ENCODE results near the gene WNT8B. TPM values are rescaled to one million over a fixed set of nuclear protein-coding genes. Genes with fewer than 3 reads are reported as not detected.

The WNT8B gene
- total and polyA plus RNA-seq, 9 of the 15 experiments (the other 6 are each of a cell fraction or from before 2014, with no cell fraction given), result not detected

- no peaks in the 10 kb centered on the region for H3K9me3 ChIP-seq (replicated peaks; ENCODE audit: control insufficient read depth, insufficient read depth, low read depth, low read length)
- FAIRE-seq (no peak), ATAC-seq (no peak), DNase-seq (ENCODE audit: extremely low read depth in 1 of 4, low spot score in 3 of 4) (no peak)
- no peaks in the 10 kb centered on the region for H3K36me3 ChIP-seq (ENCODE audit: control insufficient read depth, insufficient read depth, low read length)
- no peaks in the 10 kb centered on the region for H3K27me3 ChIP-seq (ENCODE audit: control insufficient read depth in 2 of 2, insufficient read depth in 2 of 2, low read length in 2 of 2)
- TF ChIP-seq RBFOX2 (IDR thresholded peaks at IDR 0.05; ENCODE audit: low read depth, low read length), result no peak
- 25% methylated on average over 2 of the region's 3 CpGs for WGBS (ENCODE audit: insufficient coverage, low coverage, missing lambda C conversion rate)
- BruUV-seq (replicated peaks), result no TSS peak
- H3K27ac ChIP-seq (ENCODE audit: extremely low read depth, low read depth, low read length), result no peak overlapping the region
- H2AFZ ChIP-seq (ENCODE audit: low read depth, low read length), result no peak overlapping the region
- in situ Hi-C loops (cut with MboI) (loop anchor here (5.0 to 10.0 kb wide), 2 partner anchors 71 to 439 kb away; no protein-coding TSS in a partner anchor), intact Hi-C loops (cut with micrococcal nuclease) (loop anchor here (10.0 kb wide), 1 partner anchor 591 kb away; no protein-coding TSS in a partner anchor)
- H3K4me2 ChIP-seq (ENCODE audit: insufficient read depth, low read length), result no peak overlapping the region
- H3K4me1 ChIP-seq (replicated peaks in 1 of 2; ENCODE audit: control insufficient read depth in 2 of 2, insufficient read depth in 2 of 2, low read length in 2 of 2), result peaks cover 0 to 2% of the 10 kb centered on the region in 2 experiments; a peak in 1 of 5 replicates
- H3K9ac ChIP-seq (ENCODE audit: insufficient read depth in 1 of 2, low read depth in 2 of 2, low read length in 2 of 2), result no peak overlapping the region
- ChIA-PET POLR2A (no interaction called here), CTCF (ENCODE audit: low intra/inter-chr PET ratio) (interaction anchor here (0.8 kb wide), 1 partner anchor 73 kb away, joined by 3 read pairs; no protein-coding TSS in a partner anchor)
- no peaks in the 10 kb centered on the region for H3K9me1 ChIP-seq (ENCODE audit: control insufficient read depth, insufficient read depth, low read length)
- H4K20me1 ChIP-seq (replicated peaks; ENCODE audit: control insufficient read depth, insufficient read depth, low read length), result no peaks in the 10 kb centered on the region
- H3K79me2 ChIP-seq (ENCODE audit: control insufficient read depth, insufficient read depth, low read length), result no peaks in the 10 kb centered on the region
- no peak overlapping the region for H3K4me3 ChIP-seq
These were observed 26.6 kb upstream of the WNT8B start for GRCh38 chr10:100436255-100436654.

GRCh38 chr10:100438674-100439315 lies 24.0 kb upstream of the WNT8B start:
- no peaks in the 10 kb centered on the region for H3K9me3 ChIP-seq (replicated peaks; ENCODE audit: control insufficient read depth, insufficient read depth, low read depth, low read length)
- FAIRE-seq (no peak), ATAC-seq (no peak), DNase-seq (ENCODE audit: extremely low read depth in 1 of 4, low spot score in 3 of 4) (no peak)
- in situ Hi-C loops (cut with MboI) (loop anchor here (5.0 to 10.0 kb wide), 2 partner anchors 69 to 436 kb away; no protein-coding TSS in a partner anchor), intact Hi-C loops (cut with micrococcal nuclease) (loop anchor here (10.0 kb wide), 1 partner anchor 594 kb away; no protein-coding TSS in a partner anchor)
- no peaks in the 10 kb centered on the region for H3K36me3 ChIP-seq (ENCODE audit: control insufficient read depth, insufficient read depth, low read length)
- no peaks in the 10 kb centered on the region for H3K9me1 ChIP-seq (ENCODE audit: control insufficient read depth, insufficient read depth, low read length)
- no peaks in the 10 kb centered on the region for H3K79me2 ChIP-seq (ENCODE audit: control insufficient read depth, insufficient read depth, low read length)
- no peaks in the 10 kb centered on the region for H4K20me1 ChIP-seq (replicated peaks; ENCODE audit: control insufficient read depth, insufficient read depth, low read length)
- H3K4me2 ChIP-seq (ENCODE audit: insufficient read depth, low read length), result no peak overlapping the region
- H3K9ac ChIP-seq (ENCODE audit: insufficient read depth in 1 of 2, low read depth in 2 of 2, low read length in 2 of 2), result no peak overlapping the region
- H3K4me3 ChIP-seq, result no peak overlapping the region
- CTCF ChIA-PET (ENCODE audit: low intra/inter-chr PET ratio), result no interaction called here
- no peaks in the 10 kb centered on the region for H3K4me1 ChIP-seq (replicated peaks in 1 of 2; ENCODE audit: control insufficient read depth in 2 of 2, insufficient read depth in 2 of 2, low read length in 2 of 2)
- POLR2A ChIA-PET, result interaction anchor here (1.0 to 1.4 kb wide), 2 partner anchors 38 to 93 kb away, joined by 3 read pairs; no protein-coding TSS in a partner anchor
- H3K27me3 ChIP-seq (ENCODE audit: control insufficient read depth in 2 of 2, insufficient read depth in 2 of 2, low read length in 2 of 2), result no peaks in the 10 kb centered on the region
- H3K27ac ChIP-seq (ENCODE audit: extremely low read depth, low read depth, low read length), result no peak overlapping the region
- BruUV-seq (replicated peaks), result no TSS peak
- WGBS (ENCODE audit: insufficient coverage, low coverage, missing lambda C conversion rate), result 16% methylated on average over 6 of the region's 6 CpGs
- no peak overlapping the region for H2AFZ ChIP-seq (ENCODE audit: low read depth, low read length)
- TF ChIP-seq XRCC3 (IDR thresholded peaks at IDR 0.05), result no peak
- no peak for TF ChIP-seq ZNF384 (IDR thresholded peaks at IDR 0.05; ENCODE audit: low read depth, low read length)
- no peak for TF ChIP-seq HNRNPK (IDR thresholded peaks at IDR 0.05; ENCODE audit: low read depth, low read length, poor library complexity, severe bottlenecking)
- TF ChIP-seq NFE2L1 (tag; IDR thresholded peaks at IDR 0.05; ENCODE audit: borderline replicate concordance, low read depth), result no peak
- TF ChIP-seq HNRNPL (IDR thresholded peaks at IDR 0.05; ENCODE audit: low read depth, low read length), result no peak
- TF ChIP-seq FIP1L1 (IDR thresholded peaks at IDR 0.05; ENCODE audit: low read depth, low read length, poor library complexity, severe bottlenecking), result no peak
- no peak for TF ChIP-seq CCNT2 (IDR thresholded peaks at IDR 0.05; ENCODE audit: borderline replicate concordance, extremely low read depth, insufficient read length, low read depth, low read length)
- TF ChIP-seq ZNF449 (CRISPR knock-in tag; IDR thresholded peaks at IDR 0.05), result no peak
- TF ChIP-seq KLF10 (CRISPR knock-in tag; IDR thresholded peaks at IDR 0.05), result no peak
- TF ChIP-seq HMBOX1 (IDR thresholded peaks at IDR 0.05), result no peak
